Measurements from ENCODE around the gene DNLZ.
A peak's percentile ranks its signal among the peaks of the same experiment; 100 is the strongest.
"Not testable (repeated sequence)": the region's sequence is repeated elsewhere in the genome, so short reads cannot be mapped to it uniquely, and the experiment has no call there.

The DNLZ gene

DNA sequence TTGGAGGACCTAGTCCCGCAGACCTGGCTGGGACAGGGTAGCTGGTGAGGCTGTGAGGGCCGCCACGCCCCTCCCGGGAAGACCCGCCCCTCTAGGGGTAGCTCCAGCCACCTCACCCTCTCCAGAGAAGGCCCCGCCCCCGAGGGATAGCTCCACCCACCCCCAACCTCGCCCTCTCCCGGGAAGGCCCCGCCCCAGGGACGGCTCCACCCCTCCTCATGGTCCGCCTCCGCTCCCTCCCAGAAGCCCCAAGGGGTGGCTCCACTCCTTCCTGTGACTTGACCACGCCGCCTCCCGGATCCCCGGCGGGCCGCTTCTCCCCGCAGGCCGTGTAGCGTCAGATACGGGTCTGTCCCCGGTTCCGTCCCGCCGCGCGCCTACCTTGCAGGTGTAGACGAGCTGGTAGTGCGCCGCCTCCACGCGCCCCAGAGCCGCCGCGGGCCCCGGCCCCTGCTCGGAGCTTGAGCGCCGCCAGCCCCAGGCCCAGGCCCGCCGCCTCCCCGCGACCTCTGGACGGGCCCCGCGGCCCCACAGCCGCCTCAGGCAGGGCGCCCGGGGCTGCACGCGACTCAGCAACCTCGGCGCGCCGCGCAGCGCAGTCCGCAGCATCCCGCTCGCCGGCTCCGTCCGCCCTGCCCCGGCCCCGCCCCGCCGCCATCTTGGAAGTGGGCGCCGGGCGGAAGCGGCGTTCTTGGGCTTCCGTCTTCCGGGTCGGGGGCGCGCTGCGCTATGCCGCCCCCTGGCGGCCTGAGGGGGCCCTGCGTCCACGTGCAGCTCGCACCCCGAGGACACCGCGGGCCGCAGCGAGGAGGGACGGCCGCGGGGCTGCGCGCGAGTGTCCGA lies at the start of gene DNLZ:
TSS of gene DNLZ (minus strand) at position 639 of the 843 bp plus-strand sequence. CDS start at position 609, 30 bp downstream.
- peak; percentile 86 for DNase-seq

DNA sequence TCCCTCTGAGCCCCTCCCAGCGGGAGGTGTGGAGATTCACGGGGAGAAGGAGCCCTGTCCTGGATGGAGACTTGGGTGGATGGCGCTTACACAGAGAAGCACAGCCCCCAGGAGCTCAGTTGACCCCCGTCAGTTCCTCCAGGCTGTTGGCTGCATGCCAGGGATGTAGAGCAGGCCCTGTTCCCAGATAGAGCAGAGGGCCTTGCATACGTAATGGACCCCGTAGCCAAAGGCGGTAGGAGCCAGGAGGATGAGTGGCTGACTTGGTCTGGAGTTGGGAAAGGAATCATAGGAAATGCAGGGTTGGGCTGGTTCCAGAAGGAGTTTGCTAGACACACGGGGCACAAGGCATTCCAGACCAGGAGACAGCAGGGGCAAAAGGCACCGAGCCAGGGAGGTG lies 49.4 kb upstream of the DNLZ start:
- no peak for DNase-seq

DNA sequence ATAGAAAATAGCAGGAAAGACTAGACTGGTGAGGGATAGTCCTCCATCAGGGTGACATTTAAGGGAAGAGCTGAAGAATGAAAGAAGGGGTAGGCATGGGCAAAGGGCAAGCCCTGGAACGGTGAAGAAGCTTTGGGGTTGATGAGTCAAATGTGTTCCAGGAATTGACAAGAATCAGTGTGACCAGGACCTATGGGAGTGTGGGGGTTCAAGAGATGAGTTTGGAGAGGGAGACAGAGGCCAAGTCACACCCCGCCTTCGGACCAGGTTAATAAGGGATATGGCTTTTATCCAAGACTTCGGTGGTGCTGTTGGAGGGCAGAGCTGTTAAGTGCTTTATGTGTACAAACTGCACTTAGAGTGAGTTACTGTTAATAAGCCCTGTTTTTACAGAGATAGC lies 47.8 kb upstream of the DNLZ start:
- no peak for DNase-seq

DNA sequence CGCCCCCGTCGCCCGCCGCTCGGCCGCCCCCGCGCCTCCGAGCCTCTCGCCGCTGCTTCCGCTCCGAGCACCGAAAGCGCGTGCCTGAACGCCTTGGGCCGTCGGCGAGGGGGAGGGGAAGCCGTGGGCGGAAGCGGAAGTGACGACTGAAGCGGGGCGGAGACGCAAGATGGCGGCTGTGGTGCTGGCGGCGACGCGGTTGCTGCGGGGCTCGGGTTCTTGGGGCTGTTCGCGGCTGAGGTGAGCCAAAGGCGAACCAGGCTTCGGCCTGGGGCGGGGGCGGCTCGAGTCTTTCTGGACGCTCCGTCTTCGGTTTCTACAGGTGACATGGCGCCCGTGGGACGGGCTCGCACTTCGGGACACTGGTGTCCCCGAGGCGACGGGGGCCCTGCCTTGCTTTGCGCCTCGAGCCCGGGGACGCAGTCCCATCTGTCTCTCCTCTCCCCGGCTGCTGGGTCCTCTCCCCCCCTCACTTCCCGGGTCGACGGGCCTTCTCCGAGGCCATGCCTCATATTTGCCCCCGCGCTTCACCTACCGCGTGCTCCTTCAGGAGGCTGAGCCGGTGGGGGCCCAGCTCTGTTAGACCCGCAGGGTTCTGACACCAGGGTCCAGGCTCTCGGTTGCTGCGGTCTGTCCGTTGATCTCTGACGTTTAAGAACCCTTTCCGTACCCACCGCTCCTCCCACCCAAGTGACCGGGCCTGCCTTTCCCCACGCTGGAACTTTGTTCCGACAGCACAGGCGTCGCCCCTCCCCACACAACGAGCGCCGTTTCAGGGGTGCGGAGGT lies 47.1 kb upstream of the DNLZ start, which contains the start of the genes ENTR1 and PMPCA:
TSS of gene ENTR1 (minus strand) at position 115 of the 788 bp plus-strand sequence. CDS start 217 bp downstream, outside the sequence.
TSS of gene PMPCA (plus strand) at position 159 of the 788 bp plus-strand sequence. CDS start at position 170, 11 bp downstream.
- DNase-seq = peak; percentile 83

DNA sequence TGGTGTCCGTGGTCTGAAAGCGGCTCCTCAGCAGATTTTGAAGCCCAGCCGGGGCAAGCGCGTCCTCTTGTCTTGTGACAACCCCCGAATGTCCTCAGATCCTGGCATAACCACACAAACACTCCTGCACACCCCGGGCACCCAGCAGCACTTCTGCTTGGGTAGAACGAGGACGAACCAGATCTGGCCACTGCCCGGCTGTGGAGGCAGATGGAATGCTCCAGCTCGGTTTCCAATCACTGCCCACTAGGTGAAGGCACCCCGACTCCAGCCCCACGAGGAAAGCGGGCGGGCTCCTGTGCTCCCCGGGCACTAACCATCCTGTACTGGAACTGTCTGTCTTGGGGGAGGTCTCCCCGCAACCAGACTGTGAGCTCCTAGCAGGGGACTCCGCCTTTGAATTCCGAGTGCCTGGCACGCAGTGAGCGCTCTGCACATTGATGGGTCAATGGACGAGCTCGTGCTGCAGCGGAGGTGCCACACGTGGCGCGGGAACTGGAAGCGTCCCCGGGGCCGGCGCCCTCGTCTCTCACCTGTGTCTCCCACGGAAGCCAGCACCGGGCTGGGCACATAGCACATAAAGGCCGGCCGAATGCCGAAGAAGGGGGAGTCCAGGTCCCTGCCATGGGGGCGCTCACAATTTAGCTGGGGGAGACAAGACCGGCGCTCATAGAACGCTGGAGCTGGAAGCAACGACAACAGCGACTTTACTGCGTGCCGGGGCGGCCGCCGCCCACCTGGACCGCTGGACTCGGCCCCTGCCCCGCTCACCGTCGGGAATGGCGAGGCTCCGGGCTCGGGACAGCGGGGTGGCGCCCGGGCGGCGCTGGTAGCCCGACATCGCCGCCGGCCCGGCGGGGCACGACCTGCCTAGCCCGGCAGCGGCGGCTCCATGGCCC lies 46.3 kb upstream of the DNLZ start:
- no peak for DNase-seq

DNA sequence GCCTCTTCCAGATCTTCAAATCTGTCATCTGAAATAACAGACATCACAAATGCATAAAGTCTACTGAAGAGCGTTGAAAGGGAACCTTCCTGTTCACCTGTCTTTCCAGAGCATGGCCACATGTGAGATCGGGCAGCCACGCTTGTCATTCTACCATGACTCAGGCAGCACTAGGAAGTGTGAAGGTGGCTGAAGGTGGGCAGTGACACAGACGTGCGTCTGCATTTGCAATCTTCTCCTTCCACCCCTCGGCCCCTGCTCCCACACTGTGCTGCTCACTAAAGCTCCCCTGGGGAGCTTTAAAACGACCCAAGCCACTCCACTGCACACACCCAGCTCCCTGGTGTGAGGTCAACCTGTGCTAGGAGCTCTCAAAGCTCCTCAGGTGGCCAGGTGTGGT lies 44.4 kb upstream of the DNLZ start:
- DNase-seq = no peak

DNA sequence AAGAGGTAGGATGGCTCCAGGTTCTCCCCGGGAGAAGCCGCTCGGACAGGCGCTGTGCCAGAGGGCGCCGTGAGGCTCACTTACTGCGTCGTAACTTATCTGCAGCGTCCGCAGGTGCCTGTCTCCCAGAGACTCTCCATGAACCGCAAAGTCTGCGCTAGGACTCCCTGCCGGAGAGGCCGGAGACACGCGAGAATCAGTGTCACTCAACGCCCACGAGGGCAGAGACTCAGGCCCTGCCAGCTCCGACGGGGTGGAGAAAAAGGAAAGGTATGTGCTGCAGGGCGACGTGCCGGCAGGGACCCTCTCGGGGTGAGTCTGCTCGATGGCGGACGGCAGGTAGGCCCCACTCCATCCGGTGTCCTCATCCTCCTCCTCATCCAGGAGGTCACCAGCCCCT lies 43.5 kb upstream of the DNLZ start:
- DNase-seq = not testable (repeated sequence)

DNA sequence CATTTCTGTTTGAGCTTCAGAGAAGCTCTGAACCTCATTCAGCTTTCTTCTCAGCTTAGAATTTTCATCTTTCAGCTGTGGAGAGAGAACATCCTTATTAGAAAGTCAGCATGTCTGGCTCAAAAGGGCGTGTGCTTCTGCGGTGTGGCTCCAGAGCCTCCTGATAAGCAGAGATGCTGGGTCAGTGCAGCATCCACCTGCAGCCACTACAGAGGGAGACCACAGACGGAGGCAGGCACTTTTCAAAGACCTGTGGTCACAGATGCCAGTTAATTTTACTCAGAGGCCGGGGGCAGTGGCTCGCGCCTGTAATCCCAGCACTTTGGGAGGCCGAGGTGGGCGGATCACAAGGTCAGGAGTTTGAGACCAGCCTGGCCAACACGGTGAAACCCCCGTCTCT lies 42.4 kb upstream of the DNLZ start:
- DNase-seq = not testable (repeated sequence)

DNA sequence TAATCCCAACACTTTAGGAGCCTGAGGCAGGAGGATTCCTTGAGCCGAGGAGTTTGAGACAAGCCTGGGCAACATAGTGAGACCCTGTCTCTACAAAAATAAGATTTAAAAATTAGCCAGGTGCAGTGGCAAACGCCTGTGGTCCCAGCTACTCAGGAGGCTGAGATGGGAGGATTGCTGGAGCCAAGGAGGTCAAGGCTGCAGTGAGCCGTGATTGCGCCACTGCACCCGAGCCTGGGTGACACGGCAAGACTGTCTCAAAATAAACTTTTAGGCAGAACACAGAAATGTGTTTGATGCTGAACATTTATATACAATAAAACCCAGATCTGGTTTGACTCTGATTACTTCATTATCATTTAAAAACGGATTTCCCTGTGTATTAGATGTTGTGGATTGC lies 41.9 kb upstream of the DNLZ start:
- DNase-seq = no peak

DNA sequence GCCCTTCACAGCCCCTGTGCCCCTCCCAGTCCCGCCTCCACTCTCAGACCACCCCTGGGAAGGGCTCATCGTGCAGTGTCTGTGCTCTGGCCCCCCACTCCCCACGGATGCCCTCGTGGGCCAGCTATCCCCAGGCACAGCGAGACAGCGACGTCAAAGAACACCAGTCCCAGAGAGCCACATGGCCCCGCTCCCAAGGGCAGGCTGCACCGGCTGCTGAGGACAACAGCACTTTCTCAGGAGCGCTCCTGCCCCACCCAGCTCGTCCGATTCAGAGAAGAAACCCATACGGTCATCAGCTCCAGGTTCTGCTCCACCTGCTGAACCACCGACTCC lies 41.2 kb upstream of the DNLZ start:
- no peak for DNase-seq

DNA sequence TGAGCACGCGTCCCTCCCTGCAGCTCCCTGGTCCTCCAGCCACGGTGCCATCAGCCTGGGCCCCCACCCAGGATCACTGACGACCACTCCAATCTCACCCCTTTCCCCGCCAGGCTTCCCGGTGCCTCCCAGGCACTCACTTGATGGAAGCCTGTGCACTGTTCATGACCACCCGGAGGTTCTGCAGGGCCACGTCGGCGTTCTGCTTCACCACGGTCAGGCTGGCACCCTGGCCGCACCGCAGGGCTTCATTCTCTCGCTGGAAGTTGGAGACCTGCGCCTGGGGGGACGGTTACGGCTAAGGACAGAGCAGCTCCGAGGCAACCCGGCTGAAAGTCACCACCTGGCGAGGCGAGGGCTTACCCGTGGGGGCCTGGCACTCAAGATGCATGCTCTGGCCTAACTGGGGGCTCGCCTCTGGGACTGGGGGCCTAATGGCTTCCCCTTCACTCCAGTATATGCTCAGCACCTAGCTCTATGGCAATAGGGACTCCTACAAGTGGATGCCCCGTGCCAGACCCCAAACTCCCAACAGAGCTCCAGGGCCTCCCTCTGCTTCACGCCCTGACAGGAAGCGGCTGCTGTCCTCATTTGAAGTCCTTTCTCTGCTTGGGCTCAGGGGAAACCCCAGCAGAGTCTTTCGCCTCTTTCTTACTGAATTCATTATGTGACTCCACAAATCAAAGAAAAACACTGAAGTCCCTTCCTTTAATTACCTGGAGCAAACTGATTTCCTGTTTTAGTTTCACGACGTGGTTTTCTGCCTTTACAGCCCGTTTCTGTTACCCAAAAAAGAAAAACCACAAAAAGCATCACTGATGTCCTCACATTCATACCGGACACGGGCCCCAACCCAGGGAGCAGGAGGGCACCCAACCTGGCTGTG lies 40.6 kb upstream of the DNLZ start:
- peak; percentile 11 for DNase-seq

DNA sequence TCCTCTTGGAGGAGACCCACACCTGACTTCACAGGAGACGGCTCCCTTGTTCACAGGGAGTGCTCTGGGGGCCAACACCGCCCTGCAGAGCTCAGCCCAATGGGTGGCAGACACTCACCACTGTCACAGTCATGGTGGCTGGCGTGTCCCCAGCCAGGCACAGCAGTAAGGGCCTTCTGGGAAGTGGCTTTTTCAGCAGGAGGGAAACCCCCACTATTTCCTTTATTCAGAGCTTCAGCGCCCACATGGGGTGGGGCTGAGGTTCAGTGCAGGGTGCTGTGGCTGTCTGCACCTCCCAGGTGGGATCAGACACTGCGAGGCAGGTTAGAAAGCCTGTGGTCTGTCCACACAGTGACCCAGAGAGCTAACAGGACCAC lies 40.0 kb upstream of the DNLZ start:
- no peak for DNase-seq

DNA sequence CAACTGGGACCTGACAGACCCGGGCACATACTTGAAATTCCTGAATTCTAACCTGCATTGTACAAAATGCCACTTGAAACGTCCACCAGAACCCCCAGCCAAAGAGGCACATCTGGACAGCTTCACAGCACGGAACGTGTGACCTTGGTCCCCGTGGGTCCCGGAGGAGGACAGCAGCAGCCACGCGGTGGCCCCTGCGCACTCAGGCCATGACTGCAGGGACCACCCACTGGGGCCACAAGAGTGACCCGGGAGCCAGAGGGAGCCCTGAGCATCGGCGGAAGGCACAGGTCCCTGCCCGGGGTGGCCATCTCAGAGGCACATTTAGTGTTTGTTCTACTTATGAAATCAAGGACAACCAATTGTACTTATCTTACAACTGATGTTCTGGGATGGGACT lies 38.5 kb upstream of the DNLZ start:
- DNase-seq = no peak

DNA sequence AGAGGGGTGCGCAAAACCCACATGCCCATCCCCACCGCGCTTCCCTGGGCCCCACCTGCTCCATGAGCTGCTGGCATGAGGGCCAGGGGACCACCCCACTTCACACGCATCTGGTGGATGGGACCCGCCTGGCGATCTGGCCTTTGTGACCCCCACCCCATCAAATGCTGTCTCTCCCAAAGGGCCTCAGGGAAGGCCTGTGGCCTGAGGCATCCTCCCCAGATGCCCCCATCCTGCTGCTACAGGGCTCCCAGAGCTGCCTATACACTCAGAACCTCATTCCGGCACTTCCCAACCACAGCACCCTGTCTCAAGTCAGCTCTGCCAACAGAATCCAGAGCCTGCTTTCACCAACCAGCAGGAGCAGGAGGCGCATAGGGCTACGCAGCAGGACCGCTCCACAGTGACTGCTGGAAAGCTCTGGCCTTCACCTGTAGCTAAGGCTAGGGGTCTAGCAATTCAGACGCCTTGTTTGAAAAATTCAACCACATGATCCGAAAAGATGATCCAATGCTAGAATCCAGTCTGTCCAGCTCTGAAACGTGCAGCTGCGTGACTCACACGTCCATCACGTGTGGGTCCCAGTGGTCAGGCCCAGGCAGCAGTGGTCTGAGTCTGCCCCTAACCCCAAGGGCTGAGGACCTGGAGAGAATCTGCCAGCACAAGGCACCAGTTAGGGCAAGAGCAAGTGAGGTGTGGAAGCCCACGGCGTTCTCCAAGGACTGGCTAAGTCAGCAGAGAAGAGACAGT lies 37.8 kb upstream of the DNLZ start:
- no peak for DNase-seq

DNA sequence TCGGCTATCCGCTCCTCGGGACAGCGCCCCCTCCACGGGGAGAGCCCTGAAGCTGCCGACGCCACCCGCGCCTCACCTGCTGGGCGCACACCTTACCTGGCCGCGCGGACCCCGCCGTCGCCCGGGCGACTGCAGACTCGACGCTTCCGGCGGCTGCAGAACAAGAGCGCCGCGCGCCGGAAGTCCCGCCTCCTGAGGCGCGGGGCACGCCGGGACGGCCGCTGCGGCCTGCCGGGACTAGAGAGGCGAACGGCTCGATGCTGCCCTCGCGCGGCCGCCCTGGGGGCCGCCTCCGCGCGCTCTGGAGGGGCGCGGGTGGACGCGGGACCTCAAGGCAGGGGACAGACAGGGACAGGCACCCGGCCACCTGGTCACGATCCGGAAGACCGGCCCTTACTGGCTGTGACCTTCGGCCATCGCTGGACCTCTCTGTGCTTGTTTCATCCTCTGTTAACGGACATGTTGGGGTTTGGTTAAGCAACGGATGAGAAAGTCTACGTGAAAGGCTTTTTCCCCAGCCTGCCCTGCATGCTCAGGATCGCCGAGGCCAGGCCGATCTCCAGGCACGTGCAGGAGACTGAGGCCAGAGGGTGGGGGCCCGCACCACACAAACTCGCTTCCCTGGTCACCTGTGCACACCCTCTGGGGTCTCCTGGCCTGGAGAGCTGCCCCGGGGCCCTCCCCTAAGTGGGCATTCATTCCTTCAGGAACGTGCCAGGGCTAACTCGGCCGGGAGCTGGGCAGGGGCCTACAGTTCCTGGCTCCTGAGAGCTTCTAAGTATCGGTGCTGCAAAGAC lies 36.7 kb upstream of the DNLZ start, which contains the start of gene SNAPC4:
TSS of gene SNAPC4 (minus strand) at position 133 of the 797 bp plus-strand sequence. CDS start 1,742 bp downstream, outside the sequence.
- DNase-seq = peak; percentile 72

DNA sequence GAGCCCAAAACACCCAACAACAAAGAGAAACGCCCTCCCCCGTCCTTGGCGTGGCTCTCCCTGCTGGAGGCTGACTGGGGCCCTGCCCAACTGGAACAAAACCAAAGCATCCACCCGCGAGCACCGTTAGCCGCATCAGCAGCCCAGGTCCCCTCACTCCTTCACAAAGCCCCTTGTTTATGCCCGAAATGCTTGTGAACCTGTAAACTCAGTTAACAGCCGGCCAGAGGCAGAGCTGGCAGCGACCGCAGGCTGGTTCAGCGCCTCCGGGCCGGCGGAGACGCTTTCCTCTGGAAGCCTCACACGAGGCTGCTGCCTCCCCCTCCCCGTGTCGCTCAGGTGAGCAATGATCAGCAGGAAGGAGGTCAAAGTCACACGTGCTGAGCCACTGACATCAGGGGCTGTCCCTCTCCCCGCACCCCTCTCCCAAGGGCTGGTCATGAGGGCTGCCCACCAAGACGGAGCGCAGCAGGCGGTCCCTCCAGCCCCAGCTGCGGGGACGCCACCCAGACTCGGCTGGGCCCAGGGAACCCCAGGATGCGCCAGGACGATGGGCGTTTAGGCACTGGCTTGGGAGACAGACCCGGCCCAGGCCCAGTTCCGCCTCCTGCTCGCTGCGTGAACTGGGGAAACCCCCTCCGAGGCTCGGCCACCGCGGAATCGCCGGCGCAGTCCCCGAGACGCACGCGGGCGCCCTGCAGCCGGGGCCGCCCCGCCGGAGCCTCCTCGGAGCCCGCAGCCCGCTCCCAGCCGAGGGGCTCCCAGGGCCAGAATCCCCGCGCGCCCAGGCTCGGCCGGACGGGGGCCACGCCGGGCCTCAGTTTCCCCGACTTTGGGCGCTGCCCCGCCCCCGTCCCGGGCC lies 35.9 kb upstream of the DNLZ start:
- DNase-seq = no peak

DNA sequence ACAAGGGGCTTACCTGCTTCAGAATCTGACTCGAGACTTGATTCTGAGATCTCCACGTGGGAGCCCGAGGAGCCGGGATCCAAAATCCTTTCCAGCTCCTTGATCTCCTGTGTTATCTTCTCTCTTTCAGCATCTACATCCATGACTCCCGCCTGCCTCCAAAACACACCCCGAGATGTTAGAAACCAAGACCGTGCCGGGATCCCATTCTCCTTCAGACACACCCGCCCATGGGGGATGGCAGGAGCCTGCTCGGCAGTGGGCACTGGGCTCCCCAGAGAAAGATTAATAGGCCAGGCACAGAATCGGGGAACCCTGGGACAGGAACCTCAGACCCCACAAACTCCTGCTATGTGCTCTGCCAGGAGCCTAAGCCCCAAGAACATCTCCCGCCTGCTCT lies 34.7 kb upstream of the DNLZ start:
- DNase-seq = no peak

DNA sequence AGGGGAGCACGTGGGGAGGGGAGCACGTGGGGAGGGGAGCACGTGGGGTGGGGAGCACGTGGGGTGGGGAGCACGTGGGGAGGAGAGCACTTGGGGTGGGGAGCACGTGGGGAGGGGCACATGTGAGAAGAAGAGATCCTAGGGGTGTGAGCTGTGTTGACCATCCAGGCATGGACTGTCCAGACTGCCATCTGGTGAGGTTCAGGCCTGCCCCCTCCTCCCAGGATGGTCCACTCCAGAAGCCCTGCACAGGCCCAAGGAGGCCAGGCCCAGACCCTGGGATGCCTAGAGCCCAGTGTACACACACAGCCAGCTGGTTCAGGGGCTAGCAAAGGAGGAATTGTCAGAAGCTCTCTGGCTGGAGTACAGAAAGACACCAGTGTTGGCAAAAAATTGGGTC lies 34.1 kb upstream of the DNLZ start:
- DNase-seq = no peak

DNA sequence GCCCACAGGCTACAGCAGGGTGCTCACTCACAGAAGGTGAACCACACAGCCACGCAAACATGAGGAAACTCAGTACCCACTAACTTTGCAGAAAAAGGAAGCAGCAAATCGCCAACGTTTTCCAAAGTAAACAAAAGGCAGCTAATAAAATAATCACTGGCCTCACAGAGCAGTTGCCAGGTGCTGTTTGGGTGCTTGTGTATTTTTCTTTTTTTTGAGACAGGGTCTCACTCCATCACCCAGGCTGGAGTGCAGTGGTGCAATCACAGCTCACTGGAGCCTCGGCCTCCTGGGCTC lies 32.6 kb upstream of the DNLZ start:
- no peak for DNase-seq

All from MV-4-11 (cell line).